Measurements from ENCODE around the gene C9orf85. TPM values are rescaled to one million over a fixed set of nuclear protein-coding genes. Genes with fewer than 3 reads are reported as not detected.

Gene C9orf85
- total RNA-seq, 1 donor from 2014 or later, result 29.3 TPM

GRCh38 chr9:71925834-71926233, 14.4 kb downstream of the C9orf85 start:
- Histone ChIP-seq H3K27ac (no peak overlapping the region), H3F3A (ENCODE audit: low read depth) (peaks cover 5% of the 10 kb centered on the region), H3K9me3 (ENCODE audit: low read depth) (no peaks in the 10 kb centered on the region), H3K36me3 (no peaks in the 10 kb centered on the region), H3K9ac (no peak overlapping the region), H3K27me3 (no peaks in the 10 kb centered on the region), H4K20me1 (ENCODE audit: low read depth) (peaks cover 4% of the 10 kb centered on the region), H3K79me2 (ENCODE audit: low read depth) (peaks cover 86% of the 10 kb centered on the region), H3K4me2 (no peak overlapping the region), H2AFZ (replicated peaks) (no peak overlapping the region), H3K4me1 (peaks cover 16% of the 10 kb centered on the region), H3K4me3 (no peak overlapping the region)
- peaks cover 7% of the 10 kb centered on the region for H3K36me3 Mint-ChIP-seq
- DNase-seq (ENCODE audit: low spot score), result no peak
- H3K4me1 Mint-ChIP-seq, result no peaks in the 10 kb centered on the region
- no peak overlapping the region for H3K4me3 Mint-ChIP-seq
- H3K27ac Mint-ChIP-seq, result no peak overlapping the region
- TF ChIP-seq, protein P1, sequence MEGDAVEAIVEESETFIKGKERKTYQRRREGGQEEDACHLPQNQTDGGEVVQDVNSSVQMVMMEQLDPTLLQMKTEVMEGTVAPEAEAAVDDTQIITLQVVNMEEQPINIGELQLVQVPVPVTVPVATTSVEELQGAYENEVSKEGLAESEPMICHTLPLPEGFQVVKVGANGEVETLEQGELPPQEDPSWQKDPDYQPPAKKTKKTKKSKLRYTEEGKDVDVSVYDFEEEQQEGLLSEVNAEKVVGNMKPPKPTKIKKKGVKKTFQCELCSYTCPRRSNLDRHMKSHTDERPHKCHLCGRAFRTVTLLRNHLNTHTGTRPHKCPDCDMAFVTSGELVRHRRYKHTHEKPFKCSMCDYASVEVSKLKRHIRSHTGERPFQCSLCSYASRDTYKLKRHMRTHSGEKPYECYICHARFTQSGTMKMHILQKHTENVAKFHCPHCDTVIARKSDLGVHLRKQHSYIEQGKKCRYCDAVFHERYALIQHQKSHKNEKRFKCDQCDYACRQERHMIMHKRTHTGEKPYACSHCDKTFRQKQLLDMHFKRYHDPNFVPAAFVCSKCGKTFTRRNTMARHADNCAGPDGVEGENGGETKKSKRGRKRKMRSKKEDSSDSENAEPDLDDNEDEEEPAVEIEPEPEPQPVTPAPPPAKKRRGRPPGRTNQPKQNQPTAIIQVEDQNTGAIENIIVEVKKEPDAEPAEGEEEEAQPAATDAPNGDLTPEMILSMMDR (IDR thresholded peaks at IDR 0.05), result no peak
- no peak for TF ChIP-seq EZH2 (IDR thresholded peaks at IDR 0.05)
- no peak for TF ChIP-seq EZH2phosphoT487 (IDR thresholded peaks at IDR 0.05)
- no peaks in the 10 kb centered on the region for H3K9me3 Mint-ChIP-seq
- peaks cover 3% of the 10 kb centered on the region for H3K27me3 Mint-ChIP-seq (ENCODE audit: insufficient read depth, low read depth)

DNA sequence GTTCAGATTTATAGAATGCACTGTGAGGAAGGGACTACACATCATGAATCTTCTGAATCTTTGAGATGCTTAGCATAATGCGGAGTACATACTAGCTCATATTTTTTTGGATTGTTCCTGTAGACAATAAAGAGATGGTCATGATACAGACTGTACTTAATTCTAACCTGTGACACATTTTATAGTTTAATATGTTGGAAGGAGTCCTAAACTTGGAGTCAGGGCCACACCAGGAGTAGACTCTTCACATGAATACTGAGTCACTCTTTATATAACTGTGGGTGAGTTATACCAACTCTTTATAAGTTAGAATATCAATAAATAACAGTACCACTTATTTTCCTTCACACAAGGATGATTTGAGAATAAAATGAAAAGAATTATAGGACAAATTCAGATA, 16.9 kb downstream of the C9orf85 start:
- Mint-ChIP-seq H3K4me1 (no peaks in the 10 kb centered on the region), H3K9me3 (no peaks in the 10 kb centered on the region), H3K27ac (no peak overlapping the region), H3K36me3 (peaks cover 2% of the 10 kb centered on the region), H3K4me3 (no peak overlapping the region), H3K27me3 (ENCODE audit: insufficient read depth, low read depth) (no peaks in the 10 kb centered on the region)
- no peak overlapping the region for H3K4me3 ChIP-seq
- no peak overlapping the region for H2AFZ ChIP-seq (replicated peaks)
- peaks cover 65% of the 10 kb centered on the region for H3K79me2 ChIP-seq (ENCODE audit: low read depth)
- H3K4me1 ChIP-seq, result peaks cover 13% of the 10 kb centered on the region
- no peaks in the 10 kb centered on the region for H3K36me3 ChIP-seq
- no peak for DNase-seq (ENCODE audit: low spot score)
- H4K20me1 ChIP-seq (ENCODE audit: low read depth), result peaks cover 4% of the 10 kb centered on the region
- no peak overlapping the region for H3K4me2 ChIP-seq
- H3K27me3 ChIP-seq, result no peaks in the 10 kb centered on the region
- H3K27ac ChIP-seq, result no peak overlapping the region
- H3F3A ChIP-seq (ENCODE audit: low read depth), result no peaks in the 10 kb centered on the region
- H3K9ac ChIP-seq, result no peak overlapping the region
- no peaks in the 10 kb centered on the region for H3K9me3 ChIP-seq (ENCODE audit: low read depth)
- TF ChIP-seq EZH2 (IDR thresholded peaks at IDR 0.05), result no peak
- TF ChIP-seq EZH2phosphoT487 (IDR thresholded peaks at IDR 0.05), result no peak
- TF ChIP-seq, protein P1 (IDR thresholded peaks at IDR 0.05), result no peak

GRCh38 chr9:71928806-71929205, 17.4 kb downstream of the C9orf85 start:
- DNase-seq (ENCODE audit: low spot score), result no peak
- Histone ChIP-seq H3K4me2 (no peak overlapping the region), H3K27ac (no peak overlapping the region), H3K27me3 (no peaks in the 10 kb centered on the region), H3K4me1 (peaks cover 13% of the 10 kb centered on the region), H3K36me3 (no peaks in the 10 kb centered on the region), H3K4me3 (no peak overlapping the region), H4K20me1 (ENCODE audit: low read depth) (peaks cover 4% of the 10 kb centered on the region), H3K9ac (no peak overlapping the region), H3K9me3 (ENCODE audit: low read depth) (no peaks in the 10 kb centered on the region), H3F3A (ENCODE audit: low read depth) (no peaks in the 10 kb centered on the region), H2AFZ (replicated peaks) (no peak overlapping the region), H3K79me2 (ENCODE audit: low read depth) (peaks cover 61% of the 10 kb centered on the region)
- no peak overlapping the region for H3K4me3 Mint-ChIP-seq
- H3K27ac Mint-ChIP-seq, result no peak overlapping the region
- H3K4me1 Mint-ChIP-seq, result no peaks in the 10 kb centered on the region
- H3K27me3 Mint-ChIP-seq (ENCODE audit: insufficient read depth, low read depth), result no peaks in the 10 kb centered on the region
- TF ChIP-seq, protein P1 (IDR thresholded peaks at IDR 0.05), result no peak
- TF ChIP-seq EZH2phosphoT487 (IDR thresholded peaks at IDR 0.05) (no peak), EZH2 (IDR thresholded peaks at IDR 0.05) (no peak)
- no peaks in the 10 kb centered on the region for H3K9me3 Mint-ChIP-seq
- no peaks in the 10 kb centered on the region for H3K36me3 Mint-ChIP-seq
